ENCODE measurements around the gene MALL.

MALL gene

GRCh38 chr2:110124038-110124825, 8.6 kb upstream of the MALL start:
- ChIA-PET POLR2A (no interaction called here), CTCF (no interaction called here)

GRCh38 chr2:110121592-110121991, 6.0 kb upstream of the MALL start:
- DNase-seq (ENCODE audit: extremely low spot score) = no peak
- no peak for TF ChIP-seq ELF4 (IDR thresholded peaks at IDR 0.05)
- no peak for TF ChIP-seq PKNOX1 (IDR thresholded peaks at IDR 0.05)
- TF ChIP-seq HDGF (IDR thresholded peaks at IDR 0.05; ENCODE audit: borderline replicate concordance) = no peak
- no peak for TF ChIP-seq FOXK2 (IDR thresholded peaks at IDR 0.05)
- ChIA-PET POLR2A (no interaction called here), CTCF (no interaction called here)

More at GRCh38 chr2:110124038-110124825, 8.6 kb upstream of the MALL start:
- TF ChIP-seq HDGF (IDR thresholded peaks at IDR 0.05; ENCODE audit: borderline replicate concordance) (no peak), CTBP1 (IDR thresholded peaks at IDR 0.05; ENCODE audit: borderline replicate concordance) (no peak), FOXK2 (IDR thresholded peaks at IDR 0.05) (no peak), L3MBTL2 (conservative IDR thresholded peaks at IDR 0.05) (no peak), FOXA1 (IDR thresholded peaks at IDR 0.05) (no peak), TARDBP (IDR thresholded peaks at IDR 0.05) (no peak)
- no peak for DNase-seq (ENCODE audit: extremely low spot score)

GRCh38 chr2:110121052-110121334, 5.4 kb upstream of the MALL start:
- no peak for DNase-seq (ENCODE audit: extremely low spot score)
- TF ChIP-seq TARDBP (IDR thresholded peaks at IDR 0.05) (no peak), LEF1 (IDR thresholded peaks at IDR 0.05; ENCODE audit: borderline replicate concordance) (no peak), ARNT (IDR thresholded peaks at IDR 0.05) (no peak), L3MBTL2 (conservative IDR thresholded peaks at IDR 0.05) (no peak), FOXA1 (IDR thresholded peaks at IDR 0.05) (no peak), SP1 (IDR thresholded peaks at IDR 0.05) (no peak), CTBP1 (IDR thresholded peaks at IDR 0.05; ENCODE audit: borderline replicate concordance) (no peak), HDGF (IDR thresholded peaks at IDR 0.05; ENCODE audit: borderline replicate concordance) (no peak), SUZ12 (IDR thresholded peaks at IDR 0.05) (no peak), ELF4 (IDR thresholded peaks at IDR 0.05) (no peak), NFRKB (IDR thresholded peaks at IDR 0.05) (no peak), ZNF384 (IDR thresholded peaks at IDR 0.05) (no peak), BHLHE40 (IDR thresholded peaks at IDR 0.05; ENCODE audit: borderline replicate concordance) (no peak), FOXM1 (IDR thresholded peaks at IDR 0.05; ENCODE audit: borderline replicate concordance) (no peak), FOXK2 (IDR thresholded peaks at IDR 0.05) (no peak), PKNOX1 (IDR thresholded peaks at IDR 0.05) (no peak)
- CTCF ChIA-PET = no interaction called here
- POLR2A ChIA-PET = no interaction called here

GRCh38 chr2:110120171-110121051, 4.8 kb upstream of the MALL start:
- ChIA-PET CTCF (no interaction called here), POLR2A (no interaction called here)
- TF ChIP-seq ZNF384 (IDR thresholded peaks at IDR 0.05) (no peak), FOXK2 (IDR thresholded peaks at IDR 0.05) (no peak), LEF1 (IDR thresholded peaks at IDR 0.05; ENCODE audit: borderline replicate concordance) (no peak), BHLHE40 (IDR thresholded peaks at IDR 0.05; ENCODE audit: borderline replicate concordance) (no peak), PKNOX1 (IDR thresholded peaks at IDR 0.05) (no peak), ELF4 (IDR thresholded peaks at IDR 0.05) (no peak), SUZ12 (IDR thresholded peaks at IDR 0.05) (no peak)
- no peak for DNase-seq (ENCODE audit: extremely low spot score)

GRCh38 chr2:110116033-110116710, 550 bp upstream of the MALL start:
- DNase-seq (ENCODE audit: extremely low spot score) = peak; percentile 47
- TF ChIP-seq ARNT (IDR thresholded peaks at IDR 0.05) (no peak), HDGF (IDR thresholded peaks at IDR 0.05; ENCODE audit: borderline replicate concordance) (no peak), SUZ12 (IDR thresholded peaks at IDR 0.05) (no peak), NFRKB (IDR thresholded peaks at IDR 0.05) (no peak), ZNF384 (IDR thresholded peaks at IDR 0.05) (no peak), PKNOX1 (IDR thresholded peaks at IDR 0.05) (no peak), FOXK2 (IDR thresholded peaks at IDR 0.05) (no peak), BHLHE40 (IDR thresholded peaks at IDR 0.05; ENCODE audit: borderline replicate concordance) (no peak), ELF4 (IDR thresholded peaks at IDR 0.05) (no peak), SP1 (IDR thresholded peaks at IDR 0.05) (no peak), FOXA1 (IDR thresholded peaks at IDR 0.05) (no peak), L3MBTL2 (conservative IDR thresholded peaks at IDR 0.05) (no peak), LEF1 (IDR thresholded peaks at IDR 0.05; ENCODE audit: borderline replicate concordance) (no peak), FOXM1 (IDR thresholded peaks at IDR 0.05; ENCODE audit: borderline replicate concordance) (no peak), CTBP1 (IDR thresholded peaks at IDR 0.05; ENCODE audit: borderline replicate concordance) (no peak), TARDBP (IDR thresholded peaks at IDR 0.05) (no peak)
- ChIA-PET POLR2A (no interaction called here), CTCF (interaction anchor here (0.9 kb wide), 1 partner anchor 10 kb away, joined by 6 read pairs; no protein-coding TSS in a partner anchor)
